A549 treated with Hydrocortisone at 1 μM for 4 hours (cell line): Measurements from ENCODE around the gene CD19. TPM values are rescaled to one million over a fixed set of nuclear protein-coding genes. Genes with fewer than 3 reads are reported as not detected.

Experiments used
- total RNA-seq: library from RNA; stranded (reverse); fragments of 200-300 nt; extraction: Qiagen RNA extraction; gene quantifications from 5 replicates; pipeline ENCODE4 v1.2.3, GENCODE V29; 2022

The CD19 gene
- total RNA-seq: 0.06 TPM in 1 of 5 replicates, not detected in the others

DNA sequence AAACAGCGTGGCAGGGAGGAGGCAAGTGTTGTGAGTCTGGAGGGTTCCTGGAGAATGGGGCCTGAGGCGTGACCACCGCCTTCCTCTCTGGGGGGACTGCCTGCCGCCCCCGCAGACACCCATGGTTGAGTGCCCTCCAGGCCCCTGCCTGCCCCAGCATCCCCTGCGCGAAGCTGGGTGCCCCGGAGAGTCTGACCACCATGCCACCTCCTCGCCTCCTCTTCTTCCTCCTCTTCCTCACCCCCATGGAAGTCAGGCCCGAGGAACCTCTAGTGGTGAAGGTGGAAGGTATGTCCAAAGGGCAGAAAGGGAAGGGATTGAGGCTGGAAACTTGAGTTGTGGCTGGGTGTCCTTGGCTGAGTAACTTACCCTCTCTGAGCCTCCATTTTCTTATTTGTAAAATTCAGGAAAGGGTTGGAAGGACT is at the start of gene CD19:
Gene CD19 (plus strand): TSS at position 171 of the 425 bp plus-strand sequence. CDS start 30 bp downstream, at position 201.

GRCh38 chr16:28924762-28925385 is 6.9 kb upstream of the CD19 start, which contains the start of gene RABEP2:
TSS of gene RABEP2 (minus strand) at chr16:28925238. CDS start at chr16:28925163, 75 bp downstream.

DNA sequence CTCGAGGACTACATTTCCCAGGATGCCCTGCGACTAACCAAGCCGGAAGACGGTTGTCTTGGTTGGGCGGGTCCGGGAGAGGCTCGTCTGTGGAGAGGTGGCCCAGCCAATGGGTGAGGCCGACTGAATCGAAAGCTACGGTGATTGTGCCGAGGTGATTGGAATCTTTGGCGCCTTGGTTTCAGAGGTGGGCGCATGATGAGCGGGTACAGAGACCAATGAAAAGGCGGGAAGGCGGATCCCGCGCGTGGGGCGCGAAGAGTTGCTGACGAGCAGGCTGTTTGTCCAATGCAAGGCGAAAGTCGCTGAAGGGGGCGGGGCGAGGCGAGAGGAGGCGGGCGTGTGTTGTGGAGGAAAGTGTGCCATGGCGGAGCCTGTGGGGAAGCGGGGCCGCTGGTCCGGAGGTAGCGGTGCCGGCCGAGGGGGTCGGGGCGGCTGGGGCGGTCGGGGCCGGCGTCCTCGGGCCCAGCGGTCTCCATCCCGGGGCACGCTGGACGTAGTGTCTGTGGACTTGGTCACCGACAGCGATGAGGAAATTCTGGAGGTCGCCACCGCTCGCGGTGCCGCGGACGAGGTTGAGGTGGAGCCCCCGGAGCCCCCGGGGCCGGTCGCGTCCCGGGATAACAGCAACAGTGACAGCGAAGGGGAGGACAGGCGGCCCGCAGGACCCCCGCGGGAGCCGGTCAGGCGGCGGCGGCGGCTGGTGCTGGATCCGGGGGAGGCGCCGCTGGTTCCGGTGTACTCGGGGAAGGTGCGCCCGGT is 19.1 kb downstream of the CD19 start, which contains the start of gene NFATC2IP:
Gene NFATC2IP (plus strand): TSS at position 290 of the 762 bp plus-strand sequence. CDS start 75 bp downstream, at position 365.

GRCh38 chr16:28974437-28975157 is 42.8 kb downstream of the CD19 start, which contains the start of gene SPNS1:
TSS of gene SPNS1 (plus strand) at chr16:28974778. CDS start at chr16:28975152, 374 bp downstream.

DNA sequence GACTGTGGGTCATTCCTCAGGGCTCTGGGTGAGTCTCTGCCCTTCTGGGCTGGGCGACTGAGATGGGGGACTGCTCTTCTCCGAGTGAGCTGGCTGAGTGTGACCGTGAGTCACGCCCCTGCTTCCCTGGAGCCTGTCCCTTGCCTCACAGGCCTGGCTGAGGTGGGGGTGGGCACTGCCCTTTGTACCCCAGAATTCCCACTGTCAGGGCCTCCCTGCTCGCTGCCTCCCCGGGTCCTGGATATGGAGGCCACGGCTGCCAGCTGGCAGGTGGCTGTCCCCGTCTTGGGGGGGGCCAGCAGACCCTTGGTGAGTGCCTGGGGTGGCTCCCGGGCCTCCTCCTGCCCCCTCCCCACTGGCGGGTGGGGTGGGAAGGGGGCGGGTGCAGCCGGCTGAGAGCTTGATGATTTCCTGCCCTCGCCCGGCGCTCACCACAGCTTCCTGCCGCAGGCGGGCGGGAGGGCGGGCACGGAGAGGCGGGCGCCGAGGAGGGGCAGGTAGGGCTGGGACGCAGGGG is 52.9 kb downstream of the CD19 start, which contains the start of gene LAT:
Gene LAT (plus strand): TSS at position 434 of the 517 bp plus-strand sequence. CDS start 366 bp downstream, outside the sequence.

Other genes starting within 250 kb of the CD19 start
- 231 to 365 TPM (median 342 TPM) in 5 replicates for gene EIF3C, start 220.5 kb upstream of the CD19 start, total RNA-seq
- 1.1 to 2.0 TPM (median 1.7 TPM) in 5 replicates for gene NPIPB9, start 180.2 kb upstream of the CD19 start, total RNA-seq
- 102 to 127 TPM (median 120 TPM) in 5 replicates for gene ATXN2L, start 109.0 kb upstream of the CD19 start, total RNA-seq
- 239 to 307 TPM (median 280 TPM) in 5 replicates for gene TUFM, start 85.6 kb upstream of the CD19 start, total RNA-seq
- gene SH2B1, start 68.1 kb upstream of the CD19 start, total RNA-seq: 25.4 to 30.3 TPM (median 28.2 TPM) in 5 replicates
- 1.9 to 3.6 TPM (median 2.1 TPM) in 5 replicates for gene ATP2A1, start 53.5 kb upstream of the CD19 start, total RNA-seq
- 8.7 to 9.6 TPM (median 8.9 TPM) in 5 replicates for gene RABEP2, start 6.7 kb upstream of the CD19 start, total RNA-seq
- gene NFATC2IP, start 19.0 kb downstream of the CD19 start, total RNA-seq: 22.6 to 27.6 TPM (median 24.5 TPM) in 5 replicates
- gene SPNS1, start 42.8 kb downstream of the CD19 start, total RNA-seq: 60.5 to 78.3 TPM (median 72.4 TPM) in 5 replicates
- 3.5 to 5.1 TPM (median 4.3 TPM) in 5 replicates for gene LAT, start 53.1 kb downstream of the CD19 start, total RNA-seq